Inflammatory macrophage (primary cell): ENCODE results near the gene CPLANE2.
"Not testable (repeated sequence)": the region's sequence is repeated elsewhere in the genome, so short reads cannot be mapped to it uniquely, and the experiment has no call there.

Source experiments
- DNase-seq, 2 donors: peaks; one replicate each; pipeline ENCODE4 v3.0.0-alpha.2; 2020 to 2022
- total RNA-seq, 18 experiments: gene quantifications; one replicate each; lab custom pipeline; 2026; ENCODE audit warnings: mixed read lengths in 6 of 18, inconsistent platforms in 2 of 18; lab: John Stamatoyannopoulos, UW

Gene CPLANE2, protein sequence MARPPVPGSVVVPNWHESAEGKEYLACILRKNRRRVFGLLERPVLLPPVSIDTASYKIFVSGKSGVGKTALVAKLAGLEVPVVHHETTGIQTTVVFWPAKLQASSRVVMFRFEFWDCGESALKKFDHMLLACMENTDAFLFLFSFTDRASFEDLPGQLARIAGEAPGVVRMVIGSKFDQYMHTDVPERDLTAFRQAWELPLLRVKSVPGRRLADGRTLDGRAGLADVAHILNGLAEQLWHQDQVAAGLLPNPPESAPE
- 0.06 to 1.2 (median 0.55) reads per million in 18 experiments for total RNA-seq

DNA sequence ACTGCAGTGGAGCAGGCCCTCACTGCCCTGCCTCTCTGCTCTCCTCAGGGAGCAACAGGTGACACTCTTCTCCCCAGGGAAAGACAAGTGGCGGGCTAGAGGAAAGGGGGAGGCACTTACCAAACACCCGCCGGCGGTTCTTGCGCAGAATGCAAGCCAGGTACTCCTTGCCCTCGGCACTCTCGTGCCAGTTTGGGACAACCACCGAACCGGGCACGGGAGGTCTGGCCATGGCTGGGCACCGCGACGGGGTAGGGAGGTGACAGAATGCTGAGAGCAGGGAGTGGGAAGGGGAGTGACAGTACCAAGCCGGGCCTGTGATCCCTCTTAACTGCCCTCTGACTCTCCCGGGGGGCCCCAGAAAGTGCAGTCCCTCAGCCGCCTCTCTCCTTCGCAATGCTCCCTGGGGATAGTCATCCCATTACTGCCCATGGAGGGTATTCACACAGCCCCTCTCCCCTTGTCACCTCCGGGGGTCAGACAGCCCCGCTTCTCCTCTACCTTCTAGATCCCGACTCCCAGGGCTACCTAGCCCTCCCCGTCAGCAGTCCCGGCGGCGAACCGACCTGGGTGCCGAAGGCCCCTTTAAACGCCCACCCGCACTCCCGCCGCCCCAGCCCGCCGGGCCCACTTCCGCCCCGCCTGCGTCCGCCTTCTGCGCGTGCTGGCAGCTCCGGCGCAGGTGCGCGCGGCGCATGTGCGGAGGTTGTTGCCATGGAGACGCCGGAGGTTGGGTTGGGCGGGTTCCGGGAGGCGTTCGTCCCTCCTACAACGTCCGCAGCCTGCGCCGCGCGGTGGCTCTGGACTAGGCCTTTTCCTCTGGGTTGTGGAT, at the start of gene CPLANE2:
Gene CPLANE2 (minus strand): TSS at position 673 of the 832 bp plus-strand sequence. CDS start 441 bp downstream, at position 232.
- peak; percentile 83 to 91 for DNase-seq

DNA sequence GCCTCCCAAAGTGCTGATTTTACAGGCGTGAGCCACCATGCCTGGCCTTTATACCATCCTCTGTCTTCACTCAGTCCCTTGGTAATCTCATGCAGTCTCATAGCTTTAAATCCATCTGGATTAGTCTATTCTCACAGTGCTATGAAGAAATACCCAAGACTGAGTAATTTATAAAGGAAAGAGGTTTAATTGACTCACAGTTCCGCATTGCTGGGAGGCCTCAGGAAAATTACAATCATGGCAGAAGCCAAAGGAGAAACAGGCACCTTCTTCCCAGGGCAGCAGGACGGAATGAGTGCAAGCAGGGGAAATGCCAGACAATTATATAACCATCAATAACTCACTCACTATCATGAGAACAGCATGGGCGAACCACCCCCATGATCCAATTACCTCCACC, 49.1 kb upstream of the CPLANE2 start:
- no peak for DNase-seq

DNA sequence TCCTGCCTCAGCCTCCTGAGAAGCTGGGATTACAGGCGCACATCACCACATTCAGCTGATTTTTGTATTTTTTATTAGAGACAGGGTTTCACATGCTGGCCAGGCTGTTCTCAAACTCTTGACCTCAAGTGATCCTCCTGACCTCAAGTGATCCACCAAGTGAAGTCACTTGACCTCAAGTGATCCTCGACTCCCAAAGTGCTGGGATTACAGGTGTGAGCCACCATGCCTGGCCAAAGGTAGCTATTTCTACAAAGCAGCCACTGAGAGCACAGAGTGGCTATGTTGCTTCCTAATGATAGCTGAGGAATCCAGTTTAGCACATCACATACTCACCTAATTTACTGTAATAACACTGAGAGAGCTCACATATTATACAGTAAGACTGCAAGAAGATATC, 44.8 kb upstream of the CPLANE2 start:
- DNase-seq, result no peak

DNA sequence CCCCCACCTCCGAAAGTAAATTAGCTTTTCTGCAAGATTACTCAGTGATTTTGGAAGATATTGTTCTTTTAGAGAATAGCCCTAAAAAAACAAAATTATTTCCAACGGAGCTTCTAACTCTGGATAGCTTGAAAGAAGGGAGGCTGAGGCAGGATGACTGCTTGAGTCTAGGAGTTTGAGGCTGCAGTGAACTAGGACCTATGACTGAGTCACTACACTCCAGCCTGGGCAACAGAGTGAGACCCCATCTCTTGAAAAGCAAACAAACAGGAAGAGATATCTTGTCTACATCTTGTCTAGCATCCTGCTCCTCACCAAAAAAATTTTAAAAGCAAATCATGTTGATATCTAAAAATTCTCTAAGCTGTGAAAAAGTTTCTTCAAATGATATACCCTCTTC, 42.2 kb upstream of the CPLANE2 start:
- no peak for DNase-seq

DNA sequence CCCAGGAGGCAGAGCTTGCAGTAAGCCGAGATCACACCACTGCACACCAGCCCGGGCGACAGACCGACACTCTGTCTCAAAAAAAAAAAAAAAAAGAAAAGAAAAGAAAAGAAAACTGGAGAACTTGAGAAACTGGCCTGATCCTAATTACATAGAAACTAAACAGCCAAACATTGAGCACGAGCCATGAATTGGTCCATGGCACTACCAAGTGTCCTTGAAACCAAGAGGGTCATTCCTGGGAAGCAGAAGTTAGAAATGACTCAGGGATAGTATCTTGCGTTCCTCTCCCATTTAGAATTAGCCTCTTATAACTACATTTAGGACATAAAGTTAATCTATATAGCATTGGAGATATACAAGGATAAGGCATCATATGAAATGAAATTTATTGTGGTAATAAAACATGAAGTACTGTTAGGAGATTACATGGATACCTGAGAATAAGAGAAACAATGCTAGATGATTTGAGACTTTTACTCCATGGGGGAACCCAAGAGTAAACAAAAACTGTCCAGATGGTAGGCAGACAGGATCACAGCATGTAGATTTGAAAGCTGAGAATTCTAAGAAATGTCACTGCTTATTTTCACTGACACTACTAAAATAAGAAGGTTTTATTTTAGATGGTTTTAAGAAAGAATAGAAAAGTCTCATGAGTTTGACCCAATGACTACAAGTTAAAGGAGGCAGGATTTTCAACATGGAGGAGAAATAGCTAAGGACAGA, 39.5 kb upstream of the CPLANE2 start:
- DNase-seq, result no peak

DNA sequence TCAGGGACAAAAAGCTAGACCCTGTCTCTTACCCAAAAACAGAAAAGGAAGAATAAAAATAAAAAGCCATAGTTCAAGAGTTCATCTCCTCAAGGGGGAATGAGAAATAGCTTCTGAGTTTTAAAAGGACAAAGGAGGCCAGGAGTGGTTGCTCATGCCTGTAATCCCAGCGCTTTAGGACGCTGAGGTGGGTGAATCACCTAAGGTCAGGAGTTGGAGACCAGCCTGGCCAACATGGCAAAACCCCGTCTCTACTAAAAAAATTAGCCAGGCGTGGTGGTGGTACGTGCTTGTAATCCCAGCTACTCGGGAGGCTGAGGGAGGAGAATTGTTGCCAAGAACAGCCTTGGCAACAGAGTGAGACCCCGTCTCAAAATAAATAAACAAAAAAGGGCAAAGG, 38.6 kb upstream of the CPLANE2 start:
- DNase-seq, result no peak

DNA sequence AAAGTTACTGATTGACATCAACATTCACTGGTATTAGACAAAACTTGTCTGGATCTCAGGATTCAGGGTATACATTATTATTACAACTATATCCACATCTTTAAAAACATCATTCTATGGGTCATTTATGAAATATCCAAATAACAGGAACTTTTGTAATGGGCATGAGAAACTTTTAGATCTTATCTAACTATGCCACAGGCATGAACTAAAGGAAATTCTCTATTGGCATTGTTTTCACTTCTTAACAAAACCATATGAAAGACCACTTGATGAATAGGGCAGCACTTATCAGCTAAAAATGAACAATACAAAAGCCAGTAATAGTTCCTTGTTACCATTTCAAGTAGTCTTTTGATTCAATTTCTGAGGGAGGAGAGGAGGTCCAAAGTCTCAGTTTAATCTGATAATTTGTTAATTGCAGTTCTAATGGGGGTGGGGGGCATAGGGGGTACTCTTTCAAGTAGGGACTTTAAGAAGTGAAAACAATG, 30.8 kb upstream of the CPLANE2 start:
- DNase-seq, result no peak

DNA sequence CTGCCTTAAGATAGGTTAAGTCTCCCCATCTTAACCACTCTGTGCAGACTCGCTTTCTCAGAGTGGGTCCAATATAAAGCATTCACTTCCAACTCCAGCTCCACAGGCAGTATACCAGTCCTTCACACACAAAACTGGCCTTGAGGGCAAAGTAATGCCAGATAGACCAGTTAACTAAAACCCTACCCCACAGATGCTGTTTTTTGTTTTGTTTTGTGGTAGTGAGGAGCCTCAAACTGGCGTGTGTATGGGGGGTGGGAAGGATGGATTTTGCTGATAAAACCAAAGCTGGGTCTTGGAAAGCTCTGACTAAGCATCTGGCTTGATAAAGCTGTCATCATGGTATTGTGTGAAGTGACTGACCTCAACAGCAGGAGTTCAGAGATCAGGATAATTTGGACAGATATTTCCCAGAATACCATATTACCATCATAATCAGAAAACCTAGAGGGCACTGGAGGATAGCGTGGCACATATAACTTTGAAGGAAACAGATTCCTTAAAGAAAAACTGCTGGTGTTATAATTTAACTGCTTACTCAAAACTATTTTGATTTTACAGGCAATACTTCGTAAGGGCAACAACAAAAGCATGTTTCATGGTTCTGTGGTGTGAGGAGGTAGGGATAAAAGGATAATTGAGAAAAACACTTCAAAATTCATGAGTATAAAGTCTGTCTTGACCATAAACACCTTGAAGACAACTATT, 29.6 kb upstream of the CPLANE2 start:
- DNase-seq, result no peak

DNA sequence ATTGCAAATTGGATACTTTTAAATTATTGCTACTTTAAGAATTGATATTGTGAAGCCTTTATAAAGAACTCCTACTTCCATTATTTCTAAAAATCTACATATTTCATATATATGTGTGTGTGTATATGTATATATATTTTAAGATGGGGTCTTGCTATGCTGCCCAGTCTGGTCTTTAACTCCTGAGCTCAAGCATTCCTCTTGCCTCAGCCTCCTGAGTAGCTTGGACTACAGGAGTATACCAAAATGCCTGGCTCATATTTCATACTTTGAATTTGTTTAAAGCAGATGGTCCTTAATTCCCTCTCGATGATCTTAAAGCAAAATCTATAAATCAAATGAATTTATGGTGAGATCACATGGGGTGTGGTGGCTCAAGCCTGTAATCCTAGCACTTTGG, 25.1 kb upstream of the CPLANE2 start:
- DNase-seq, result no peak

DNA sequence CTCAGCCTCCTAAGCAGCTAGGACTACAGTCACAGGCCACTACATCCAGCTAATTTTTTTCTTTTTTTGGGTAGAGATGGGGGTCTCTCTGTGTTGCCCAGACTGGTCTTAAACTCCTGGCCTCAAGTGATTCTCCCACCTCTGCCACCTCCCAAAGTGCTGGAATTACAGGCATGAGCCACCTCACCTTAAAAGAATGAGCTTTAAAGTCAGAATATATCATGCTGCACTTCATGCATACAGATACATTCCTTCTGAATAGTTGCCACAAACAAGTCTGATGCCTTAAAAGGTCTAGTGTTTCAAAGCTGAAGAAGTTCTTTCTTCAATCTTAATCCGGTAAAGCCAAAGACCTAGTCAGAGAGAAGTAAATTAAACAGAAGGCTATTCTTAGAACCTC, 23.8 kb upstream of the CPLANE2 start:
- DNase-seq, result no peak

DNA sequence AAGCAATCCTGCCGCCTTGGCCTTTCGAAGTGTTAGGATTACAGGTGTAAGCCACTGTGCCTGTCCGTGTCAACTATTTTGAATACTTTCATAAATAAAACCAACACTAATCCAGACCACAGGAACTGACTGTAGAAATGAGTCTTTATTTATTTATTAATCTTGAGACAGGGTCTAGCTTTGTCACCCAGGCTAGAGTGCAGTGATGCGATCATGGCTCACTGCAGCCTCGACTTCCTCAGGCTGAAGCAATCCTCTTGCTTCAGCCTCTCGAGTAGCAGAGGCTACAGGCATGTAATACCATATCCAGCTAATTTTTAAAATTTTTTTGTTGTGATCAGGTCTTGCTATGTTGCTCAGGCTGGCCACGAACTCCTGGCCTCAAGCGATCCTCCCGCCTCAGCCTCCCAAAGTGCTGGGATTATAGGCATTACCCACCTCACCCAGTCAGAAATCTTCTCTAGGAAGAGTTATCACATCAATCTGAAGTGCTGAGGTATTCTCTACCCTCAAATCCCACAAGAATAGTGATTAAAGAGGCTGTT, 21.7 kb upstream of the CPLANE2 start:
- DNase-seq, result no peak

DNA sequence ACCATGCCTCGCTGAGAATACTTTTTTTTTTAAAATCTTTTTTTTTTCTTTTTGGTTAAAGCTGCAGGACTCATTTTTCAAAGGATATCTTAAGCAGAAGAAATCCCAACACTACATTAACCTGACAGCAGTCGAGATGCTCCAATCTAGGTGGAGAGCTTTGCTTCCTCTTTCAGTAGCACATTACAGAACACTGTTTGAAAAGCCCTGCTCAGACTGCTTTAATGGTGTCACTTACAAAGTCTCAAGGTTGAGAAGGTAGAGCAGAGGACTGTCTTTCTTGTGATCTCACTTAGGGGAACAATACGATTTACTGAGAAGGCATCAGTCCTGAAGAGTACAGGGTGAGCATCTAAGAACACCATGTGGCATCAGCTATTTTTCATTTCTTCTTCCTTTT, 21.0 kb upstream of the CPLANE2 start:
- no peak for DNase-seq

DNA sequence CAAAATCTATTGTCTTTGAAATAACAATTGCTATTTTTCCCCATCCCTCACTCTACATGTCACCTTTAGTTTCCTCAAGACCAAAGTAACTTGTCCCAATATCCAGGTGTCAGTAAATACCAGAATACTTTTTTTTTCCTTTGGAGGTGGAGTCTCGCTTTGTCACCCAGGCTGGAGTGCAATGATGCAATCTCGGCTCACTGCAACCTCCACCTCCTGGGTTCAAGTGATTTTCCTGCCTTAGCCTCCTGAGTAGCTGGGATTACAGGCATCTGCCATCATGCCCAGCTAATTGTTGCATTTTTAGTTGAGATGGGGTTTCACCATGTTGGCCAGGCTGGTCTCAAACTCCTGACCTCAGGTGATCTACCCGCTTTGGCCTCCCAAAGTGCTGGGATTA, 20.6 kb upstream of the CPLANE2 start:
- not testable (repeated sequence) for DNase-seq

DNA sequence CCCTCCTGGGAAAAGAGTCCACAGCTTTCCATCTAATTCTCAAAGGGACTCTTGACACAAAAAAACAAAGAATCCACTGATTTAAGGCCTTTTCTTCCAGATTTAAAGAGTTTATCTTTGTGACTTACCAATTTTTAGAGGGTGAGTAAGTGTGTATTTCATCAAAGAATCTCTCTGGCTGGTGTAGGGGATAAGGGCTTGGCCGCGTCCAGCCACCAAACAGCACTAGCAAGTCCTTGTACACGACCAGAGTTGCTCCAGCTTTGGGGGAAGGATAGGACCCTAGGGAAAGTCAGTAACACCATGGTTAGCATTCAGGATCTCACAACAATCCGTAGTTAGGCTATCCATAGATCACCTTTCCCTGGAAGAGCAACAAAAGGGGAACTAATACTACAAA, 19.5 kb upstream of the CPLANE2 start:
- DNase-seq, result no peak

DNA sequence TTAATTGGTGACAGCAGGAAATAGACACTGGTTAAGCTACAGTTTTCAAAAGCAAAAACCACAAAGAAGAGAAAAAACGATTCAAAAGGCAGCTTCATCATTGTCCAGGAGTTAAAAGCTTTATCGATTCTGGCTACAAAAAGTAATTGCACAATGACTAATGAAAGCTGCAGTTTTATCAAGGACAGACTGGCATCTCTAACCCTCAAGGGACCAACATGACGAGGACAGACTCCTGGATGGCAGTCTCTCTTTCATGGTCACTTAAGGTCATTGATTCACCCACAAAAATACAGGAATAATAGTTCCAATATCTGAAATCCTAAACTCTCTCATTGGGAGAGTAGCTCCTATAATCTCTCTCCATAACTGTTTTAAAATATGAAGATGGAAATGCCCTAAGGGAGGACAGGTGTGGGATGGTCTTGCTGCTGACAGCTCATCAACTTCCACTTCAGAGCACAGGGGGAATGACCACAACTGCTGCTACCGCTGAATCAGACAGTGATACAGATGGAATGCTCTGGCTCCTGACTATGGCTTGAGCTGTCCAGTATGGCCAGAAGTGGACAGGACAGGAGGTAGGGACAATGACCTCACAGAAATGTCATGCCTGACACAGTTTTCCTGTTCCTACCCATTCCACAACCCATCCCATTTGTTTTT, 17.4 kb upstream of the CPLANE2 start:
- no peak for DNase-seq

DNA sequence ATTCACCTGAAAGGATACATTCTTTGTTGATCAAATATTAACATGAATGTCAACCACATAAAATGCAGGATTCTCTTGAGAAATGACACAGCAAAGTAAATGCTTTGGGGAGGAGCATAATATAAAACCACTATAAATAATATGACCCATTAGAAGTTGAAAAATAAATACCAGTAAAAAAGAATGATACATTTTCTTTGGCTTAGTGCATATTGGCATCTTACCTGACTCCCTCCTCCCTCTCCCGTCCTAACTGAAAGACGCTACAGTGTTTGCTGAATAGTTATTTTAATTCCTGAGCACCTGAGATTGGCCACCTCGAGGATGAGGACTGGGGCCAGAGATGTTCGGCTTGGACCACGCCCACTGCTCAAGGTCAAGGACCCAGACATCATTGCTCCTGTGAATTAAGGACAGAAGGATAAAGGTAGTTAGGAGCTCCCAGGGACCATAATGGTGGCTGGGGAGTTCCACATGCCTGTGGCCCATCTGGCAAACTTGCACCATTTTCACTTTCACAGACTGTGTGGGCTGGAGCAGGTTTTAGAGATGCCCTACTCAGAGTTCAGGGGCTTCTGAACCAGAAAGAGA, 16.4 kb upstream of the CPLANE2 start:
- DNase-seq, result no peak

DNA sequence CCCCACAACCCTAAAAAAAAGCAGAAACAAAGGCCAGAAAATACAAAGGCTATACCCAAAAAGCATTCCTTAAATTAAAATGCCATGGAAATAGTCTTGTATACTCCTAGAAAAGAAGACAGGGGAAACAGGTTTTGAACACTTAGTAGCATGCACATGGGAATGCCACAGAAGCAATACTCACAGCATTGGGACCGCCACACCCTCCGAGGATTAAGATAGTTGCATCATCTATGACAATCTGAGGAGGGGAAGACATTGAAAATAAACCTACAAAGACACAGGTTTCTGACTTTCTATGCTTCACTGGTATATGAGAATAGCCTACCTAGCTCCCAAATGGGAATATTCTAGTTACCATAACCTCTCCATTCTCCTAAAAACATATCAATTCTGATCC, 15.9 kb upstream of the CPLANE2 start:
- DNase-seq, result no peak

DNA sequence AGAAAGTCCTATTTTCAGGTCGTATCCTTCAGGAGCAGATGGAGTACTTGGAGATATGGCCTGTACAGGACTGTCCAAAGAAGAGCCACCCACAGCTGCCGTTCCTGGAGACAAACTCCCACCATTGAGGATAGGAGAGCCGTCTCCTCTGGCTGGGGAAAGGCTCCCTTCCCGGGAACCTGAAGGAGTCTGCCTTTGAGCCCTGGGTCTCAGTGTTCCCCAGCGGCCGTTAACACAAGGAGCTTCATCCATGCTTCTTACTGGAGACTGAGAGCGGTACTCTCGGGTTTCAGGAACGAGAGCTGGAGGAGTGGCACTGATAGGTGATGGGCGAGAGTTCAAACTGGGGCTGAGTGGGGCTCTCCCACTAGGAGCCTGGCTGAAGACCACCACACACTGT, 14.4 kb upstream of the CPLANE2 start:
- no peak for DNase-seq

DNA sequence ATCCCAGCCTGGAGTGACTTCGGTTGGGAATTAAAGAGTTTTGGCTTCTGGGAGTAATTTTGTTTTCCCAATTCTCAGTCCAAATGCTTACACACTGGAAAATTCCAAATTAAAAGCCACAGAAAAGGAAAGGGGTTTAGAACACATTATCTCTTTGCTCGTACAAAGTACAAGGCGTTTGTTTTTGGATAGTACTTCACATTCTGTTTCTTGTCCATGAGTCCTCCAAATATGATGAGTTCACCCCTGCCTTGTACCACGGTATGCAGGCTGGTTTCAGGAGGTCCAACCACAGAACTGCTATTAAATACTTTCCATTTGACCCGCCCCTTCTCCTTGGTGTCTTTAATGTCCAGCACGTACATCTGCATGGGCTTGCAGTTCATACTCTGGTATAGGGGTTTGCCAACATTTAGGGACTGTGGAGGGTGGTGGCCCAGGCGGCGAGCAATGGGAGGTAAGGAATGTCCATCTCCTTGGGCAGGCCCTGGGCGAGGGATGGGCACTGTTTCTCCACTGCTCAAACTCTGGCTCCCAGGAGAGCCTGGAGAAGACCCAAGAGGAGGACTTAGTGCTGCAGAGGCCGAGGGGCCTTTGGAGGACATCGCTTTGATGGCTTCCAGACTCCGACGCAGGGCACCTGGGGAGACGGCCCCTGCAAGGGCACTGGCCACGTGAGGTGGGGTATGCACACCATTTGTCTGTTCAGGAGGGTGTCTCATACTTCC, 13.7 kb upstream of the CPLANE2 start:
- no peak for DNase-seq

DNA sequence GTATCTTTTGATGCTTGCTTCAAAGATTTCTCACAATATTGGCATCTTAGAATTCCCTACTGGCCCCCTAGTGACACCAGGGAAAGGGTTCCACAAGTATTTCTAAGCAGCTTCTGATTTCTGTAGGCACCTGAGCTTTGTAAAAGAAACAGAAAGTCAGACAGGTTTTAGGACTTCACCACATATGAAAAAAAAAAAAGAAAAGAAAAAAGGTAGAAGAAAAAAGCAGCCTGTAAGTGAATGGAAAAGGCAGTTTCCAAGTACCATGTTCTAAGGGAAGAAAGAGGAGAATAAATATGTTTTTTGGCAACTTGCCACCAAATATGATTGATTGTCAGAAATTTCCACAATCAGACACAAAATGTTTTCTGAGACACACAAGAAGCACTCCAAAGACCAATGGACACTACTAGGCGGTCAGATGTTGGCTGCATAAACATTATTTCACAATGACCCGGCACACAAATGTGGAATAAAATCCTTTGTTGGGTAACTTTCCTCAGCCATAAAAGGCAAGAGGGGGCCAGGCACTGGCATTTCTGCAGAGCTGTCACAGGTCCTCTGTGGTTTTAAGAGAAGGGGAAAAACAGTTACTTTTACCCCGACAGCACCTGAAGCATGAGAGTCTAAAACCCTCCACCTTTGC, 12.7 kb upstream of the CPLANE2 start:
- peak; percentile 59 to 60 for DNase-seq
